Renal pelvis (tissue), 4 donors: Measurements from ENCODE around the gene PKP3. TPM values are rescaled to one million over a fixed set of nuclear protein-coding genes. Genes with fewer than 3 reads are reported as not detected.
"Not testable (repeated sequence)": the region's sequence is repeated elsewhere in the genome, so short reads cannot be mapped to it uniquely, and the experiment has no call there.

Experiments
- DNase-seq: peaks from one replicate; pipeline ENCODE4 v3.0.0-alpha.2; 2013
- polyA plus RNA-seq, 3 donors: library from polyadenylated mRNA; unstranded; fragments of 120-200 nt; gene quantifications; one replicate each; pipeline ENCODE4 v1.2.1, GENCODE V29; 2013; ENCODE audit not compliant: insufficient read length in 3 of 3

PKP3 gene
- polyA plus RNA-seq, 3 donors: 6.5 to 7.0 (median 6.7) TPM

GRCh38 chr11:375065-376025, 18.7 kb upstream of the PKP3 start:
- no peak for DNase-seq

GRCh38 chr11:376531-377173, 17.4 kb upstream of the PKP3 start:
- no peak for DNase-seq

- DNase-seq: no peak
These were observed 16.7 kb upstream of the PKP3 start for GRCh38 chr11:377174-377865.

GRCh38 chr11:377883-378500, 16.0 kb upstream of the PKP3 start:
- no peak for DNase-seq

GRCh38 chr11:379205-380094, 14.6 kb upstream of the PKP3 start:
- no peak for DNase-seq

GRCh38 chr11:380095-380480, 13.9 kb upstream of the PKP3 start:
- DNase-seq: no peak

- DNase-seq: no peak
These were observed 13.5 kb upstream of the PKP3 start for GRCh38 chr11:380491-380890.

GRCh38 chr11:380996-381395, 13.0 kb upstream of the PKP3 start:
- DNase-seq: no peak

- DNase-seq: no peak
These were observed 12.4 kb upstream of the PKP3 start for GRCh38 chr11:381501-382072.

- no peak for DNase-seq
These were observed 11.9 kb upstream of the PKP3 start for GRCh38 chr11:382081-382629.

- no peak for DNase-seq
These were observed 10.6 kb upstream of the PKP3 start for GRCh38 chr11:383431-383830.

- DNase-seq: no peak
These were observed 9.5 kb upstream of the PKP3 start for GRCh38 chr11:384511-384910.

- no peak for DNase-seq
These were observed 8.2 kb upstream of the PKP3 start for GRCh38 chr11:385594-386351.

GRCh38 chr11:386483-386882, 7.5 kb upstream of the PKP3 start:
- no peak for DNase-seq

GRCh38 chr11:387193-387793, 6.7 kb upstream of the PKP3 start:
- DNase-seq: no peak

- not testable (repeated sequence) for DNase-seq
These were observed 4.6 kb upstream of the PKP3 start for GRCh38 chr11:389369-389768.

GRCh38 chr11:390175-390574, 3.8 kb upstream of the PKP3 start:
- DNase-seq: no peak

- no peak for DNase-seq
These were observed 2.6 kb upstream of the PKP3 start for GRCh38 chr11:391117-392017.
